PC-3 (cell line): ENCODE measurements around the gene RNF208. TPM values are rescaled to one million over a fixed set of nuclear protein-coding genes. Genes with fewer than 3 reads are reported as not detected.

Experiments used
- ATAC-seq: fragments of 200-7000 bp; cut with Tn5 transposase; 2 replicates; pipeline ENCODE4 v1.9.1; 2020; ENCODE audit warnings: mild to moderate bottlenecking, moderate library complexity
- BruUV-seq: library from RNA; stranded (reverse); fragments of 400-500 nt; replicated peaks from 2 replicates; lab custom pipeline; 2021; lab: Mats Ljungman, UMichigan
- CTCF ChIA-PET: fragments of 300-600 bp; sonication (Branson Sonifier 250); formaldehyde crosslinking; loops from one replicate; lab custom pipeline; 2022; ENCODE audit warnings: antibody characterized with exemption; lab: Charles Lee
- POLR2A ChIA-PET: fragments of 300-600 bp; sonication (Branson Sonifier 250); formaldehyde crosslinking; loops from one replicate; lab custom pipeline; 2022; ENCODE audit warnings: antibody characterized with exemption; ENCODE audit not compliant: unreplicated experiment; lab: Charles Lee
- DNase-seq: peaks from one replicate; pipeline ENCODE4 v3.0.0-alpha.2; 2015
- H2AFZ ChIP-seq: fragments of 300-600 bp; sonication (generic); 2 replicates; pipeline ENCODE4 v1.6.0; 2016; ENCODE audit warnings: antibody characterized with exemption, low read length
- H3F3A ChIP-seq: fragments of 300-600 bp; sonication (generic); one replicate; pipeline ENCODE4 v1.6.0; 2017; ENCODE audit warnings: antibody characterized with exemption, low read length, control low read depth, mild to moderate bottlenecking; ENCODE audit not compliant: unreplicated experiment
- H3K27ac ChIP-seq: fragments of 300-600 bp; sonication (generic); 2 replicates; pipeline ENCODE4 v1.5.1; 2016; ENCODE audit warnings: mild to moderate bottlenecking, low read length
- H3K27me3 ChIP-seq: fragments of 300-600 bp; sonication (generic); 2 replicates; pipeline ENCODE4 v1.6.1; 2016; ENCODE audit warnings: low read length, mixed read lengths
- H3K36me3 ChIP-seq: fragments of 300-600 bp; sonication (generic); 2 replicates; pipeline ENCODE4 v1.6.1; 2016; ENCODE audit warnings: low read depth, mixed run types, low read length, mixed read lengths
- H3K4me1 ChIP-seq: fragments of 300-600 bp; sonication (generic); 2 replicates; pipeline ENCODE4 v1.5.1; 2016; ENCODE audit warnings: low read length; ENCODE audit not compliant: insufficient read depth
- H3K4me2 ChIP-seq: fragments of 300-600 bp; sonication (generic); 2 replicates; pipeline ENCODE4 v1.6.0; 2016; ENCODE audit warnings: low read length
- H3K4me3 ChIP-seq: fragments of 300-600 bp; sonication (generic); 2 replicates; pipeline ENCODE4 v1.5.1; 2016; ENCODE audit warnings: mild to moderate bottlenecking, low read length, mixed read lengths
- H3K79me2 ChIP-seq: fragments of 300-600 bp; sonication (generic); 2 replicates; pipeline ENCODE4 v1.6.1; 2017; ENCODE audit warnings: low read length, mixed read lengths
- H3K9ac ChIP-seq: fragments of 300-600 bp; sonication (generic); 2 replicates; pipeline ENCODE4 v1.6.0; 2016; ENCODE audit warnings: mild to moderate bottlenecking, low read length
- H3K9me2 ChIP-seq: fragments of 300-600 bp; sonication (generic); replicated peaks from 2 replicates; pipeline ENCODE4 v1.6.1; 2016; ENCODE audit warnings: mixed run types, low read length, mixed read lengths
- H3K9me3 ChIP-seq: fragments of 300-600 bp; sonication (generic); 2 replicates; pipeline ENCODE4 v1.6.1; 2016; ENCODE audit warnings: low read length, mixed read lengths
- H4K20me1 ChIP-seq: fragments of 300-600 bp; sonication (generic); 2 replicates; pipeline ENCODE4 v1.6.1; 2016; ENCODE audit warnings: low read length, mixed read lengths
- CTCF ChIP-seq: fragments of 300-600 bp; sonication (generic); conservative IDR thresholded peaks from 2 replicates; pipeline ENCODE4 v1.5.1; 2017; ENCODE audit warnings: antibody characterized with exemption, low read depth, mild to moderate bottlenecking, low read length
- EZH2 ChIP-seq: fragments of 300-600 bp; sonication (generic); IDR thresholded peaks from one replicate; pipeline ENCODE4 v1.6.1; 2017; ENCODE audit warnings: antibody characterized with exemption, mild to moderate bottlenecking, low read length; ENCODE audit not compliant: unreplicated experiment
- EZH2phosphoT487 ChIP-seq: fragments of 300-600 bp; sonication (generic); IDR thresholded peaks from 2 replicates; pipeline ENCODE4 v1.6.1; 2018; ENCODE audit warnings: mild to moderate bottlenecking, antibody characterized with exemption, low read length, borderline replicate concordance
- intact Hi-C: fragments of 100-400 bp; cut with micrococcal nuclease; formaldehyde crosslinking; loops from 2 replicates; pipeline ENCODE4 v1.9.0; 2023
- total RNA-seq: library from RNA; depleted of rRNA; stranded (reverse); fragments of >200 nt; gene quantifications from 2 replicates; pipeline ENCODE4 v1.2.3, GENCODE V29; 2014

Gene RNF208
- total RNA-seq, 1 experiment from 2014 or later = 1.7 TPM

GRCh38 chr9:137250329-137251193 lies 28.5 kb upstream of the RNF208 start:
- Histone ChIP-seq H3F3A (no peaks in the 10 kb centered on the region), H3K4me1 (peaks cover 7% of the 10 kb centered on the region; the same call in 1 of the 2 replicates), H3K36me3 (no peaks in the 10 kb centered on the region), H3K4me2 (no peak overlapping the region), H3K27me3 (no peaks in the 10 kb centered on the region), H3K79me2 (peaks cover 3% of the 10 kb centered on the region), H3K9me2 (no peaks in the 10 kb centered on the region), H3K27ac (no peak overlapping the region), H3K9me3 (no peaks in the 10 kb centered on the region), H3K9ac (no peak overlapping the region), H3K4me3 (no peak overlapping the region), H4K20me1 (no peaks in the 10 kb centered on the region), H2AFZ (no peak overlapping the region)
- TF ChIP-seq CTCF = no peak
- POLR2A ChIA-PET = no interaction called here
- CTCF ChIA-PET = no interaction called here
- DNase-seq (no peak), ATAC-seq (no peak)
- intact Hi-C loops = no loop called here
- BruUV-seq = no TSS peak

- POLR2A ChIA-PET = no interaction called here
- Histone ChIP-seq H3K27ac (no peak overlapping the region), H3K79me2 (peaks cover 7% of the 10 kb centered on the region), H3K4me3 (no peak overlapping the region), H4K20me1 (peaks cover 15% of the 10 kb centered on the region), H3K27me3 (no peaks in the 10 kb centered on the region), H2AFZ (no peak overlapping the region), H3K4me2 (no peak overlapping the region), H3K9ac (no peak overlapping the region), H3K9me2 (no peaks in the 10 kb centered on the region), H3K4me1 (peaks cover 8% of the 10 kb centered on the region; the same call in 1 of the 2 replicates), H3K9me3 (no peaks in the 10 kb centered on the region), H3F3A (peaks cover 4% of the 10 kb centered on the region), H3K36me3 (peaks cover 4% of the 10 kb centered on the region)
- BruUV-seq = no TSS peak
- ATAC-seq = no peak
- no peak for TF ChIP-seq EZH2
- TF ChIP-seq CTCF = no peak
- TF ChIP-seq EZH2phosphoT487 = no peak
- intact Hi-C loops = no loop called here
- CTCF ChIA-PET = no interaction called here
- DNase-seq = no peak
These were observed 25.8 kb upstream of the RNF208 start for GRCh38 chr9:137247916-137248175.

GRCh38 chr9:137247135-137247915 lies 25.3 kb upstream of the RNF208 start:
- Histone ChIP-seq H3K27me3 (no peaks in the 10 kb centered on the region), H3K4me1 (peaks cover 14% of the 10 kb centered on the region), H3K79me2 (peaks cover 13% of the 10 kb centered on the region), H3K9me2 (no peaks in the 10 kb centered on the region), H2AFZ (no peak overlapping the region), H3K27ac (no peak overlapping the region), H3K36me3 (peaks cover 9% of the 10 kb centered on the region), H3K9ac (no peak overlapping the region), H3F3A (peaks cover 5% of the 10 kb centered on the region), H4K20me1 (peaks cover 20% of the 10 kb centered on the region), H3K4me2 (no peak overlapping the region), H3K4me3 (no peak overlapping the region), H3K9me3 (no peaks in the 10 kb centered on the region)
- no peak for ATAC-seq
- intact Hi-C loops = no loop called here
- ChIA-PET CTCF (no interaction called here), POLR2A (no interaction called here)
- TF ChIP-seq EZH2 (no peak), EZH2phosphoT487 (no peak), CTCF (no peak)
- DNase-seq = no peak
- no TSS peak for BruUV-seq
